GM12878 (cell line): ENCODE data around the gene PIEZO2.

Experiments
- EGR1 ChIP-seq, 2 experiments: IDR thresholded peaks; 1 replicate in 1 of 2; 2 replicates in 1 of 2; pipeline ENCODE4 v1.6.1; 2011 to 2012; ENCODE audit warnings: low read depth in 2 of 2, low read length in 2 of 2, borderline replicate concordance in 1 of 2, mild to moderate bottlenecking in 1 of 2, moderate library complexity in 1 of 2
- EP300 ChIP-seq, 2 experiments: fragments of 150-350 bp in 1 of 2; IDR thresholded peaks; 2 replicates each; pipeline ENCODE4 v1.6.1; 2011 to 2012; ENCODE audit warnings: low read depth in 2 of 2, low read length in 2 of 2, borderline replicate concordance in 1 of 2, improper control_type of control experiment in 1 of 2, inconsistent platforms in 1 of 2; ENCODE audit not compliant: control insufficient read depth in 1 of 2
- POLR2A ChIP-seq: IDR thresholded peaks from 2 replicates; pipeline ENCODE4 v1.6.1; 2011; ENCODE audit warnings: low read depth, mild to moderate bottlenecking, low read length
- POLR2AphosphoS2 ChIP-seq: IDR thresholded peaks from 2 replicates; pipeline ENCODE4 v1.6.1; 2011; ENCODE audit warnings: low read depth, mild to moderate bottlenecking, low read length, improper control_type of control experiment, moderate library complexity
- POLR2AphosphoS5 ChIP-seq: IDR thresholded peaks from 2 replicates; pipeline ENCODE4 v1.6.1; 2011; ENCODE audit warnings: mild to moderate bottlenecking, low read length, inconsistent platforms
- ZNF207 ChIP-seq: fragments of 450-650 bp; IDR thresholded peaks from 2 replicates; pipeline ENCODE4 v1.6.1; 2014; ENCODE audit warnings: antibody characterized with exemption, mild to moderate bottlenecking, borderline replicate concordance
- TF ChIP-seq, protein P1 (sequence below): IDR thresholded peaks from 2 replicates; pipeline ENCODE4 v1.6.1; 2011; ENCODE audit warnings: low read depth, mild to moderate bottlenecking, low read length, moderate library complexity, borderline replicate concordance; ENCODE audit errors: extremely low read depth

DNA sequence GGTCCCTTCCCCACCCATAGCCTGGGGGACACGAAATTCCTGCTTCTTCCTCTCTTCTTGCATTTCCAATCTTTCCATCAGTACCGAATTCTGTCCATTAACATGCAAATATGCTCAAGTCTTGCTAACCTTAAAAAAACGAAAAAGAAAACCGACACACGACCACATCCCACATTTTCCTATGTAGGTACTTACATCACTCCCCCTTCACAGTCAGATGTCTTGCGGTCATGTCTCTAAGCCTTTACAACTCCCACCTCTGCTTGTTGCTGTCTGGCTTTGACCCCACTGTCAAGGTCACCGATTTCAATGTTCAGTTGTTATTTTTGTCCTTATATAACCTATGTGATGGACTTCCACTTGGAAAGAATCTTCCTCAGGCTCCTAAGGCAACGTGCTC is 404.1 kb downstream of the PIEZO2 start:
- no peak for TF ChIP-seq EP300 (IDR thresholded peaks at IDR 0.05; ENCODE audit: borderline replicate concordance in 1 of 2, control insufficient read depth in 1 of 2, low read depth in 2 of 2, low read length in 2 of 2)
- TF ChIP-seq ZNF207: no peak
- TF ChIP-seq EGR1 (IDR thresholded peaks at IDR 0.05; ENCODE audit: borderline replicate concordance in 1 of 2, low read depth in 2 of 2, low read length in 2 of 2): no peak
- TF ChIP-seq, protein P1, sequence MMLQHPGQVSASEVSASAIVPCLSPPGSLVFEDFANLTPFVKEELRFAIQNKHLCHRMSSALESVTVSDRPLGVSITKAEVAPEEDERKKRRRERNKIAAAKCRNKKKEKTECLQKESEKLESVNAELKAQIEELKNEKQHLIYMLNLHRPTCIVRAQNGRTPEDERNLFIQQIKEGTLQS: no peak
- no peak for TF ChIP-seq POLR2AphosphoS2
- TF ChIP-seq POLR2AphosphoS5: no peak
- TF ChIP-seq POLR2A: no peak
